Kasumi-1 (cell line): ENCODE results near the gene CGRRF1.
A peak's percentile ranks its signal among the peaks of the same experiment; 100 is the strongest.

Experiments used
- DNase-seq, 2 experiments: peaks; one replicate each; lab custom pipeline; 2025; lab: John Stamatoyannopoulos, UW

Gene CGRRF1

GRCh38 chr14:54489731-54490444 lies 19.8 kb upstream of the CGRRF1 start:
- no peak for DNase-seq

- no peak for DNase-seq
Measured at GRCh38 chr14:54490445-54491175, 19.1 kb upstream of the CGRRF1 start.

GRCh38 chr14:54493293-54493692 lies 16.4 kb upstream of the CGRRF1 start:
- DNase-seq, result no peak

GRCh38 chr14:54497224-54497623 lies 12.5 kb upstream of the CGRRF1 start:
- no peak for DNase-seq

- no peak for DNase-seq
Measured at GRCh38 chr14:54498095-54498531, 11.6 kb upstream of the CGRRF1 start.

- no peak for DNase-seq
Measured at GRCh38 chr14:54498579-54498978, 11.1 kb upstream of the CGRRF1 start.

GRCh38 chr14:54500744-54501143 lies 9.0 kb upstream of the CGRRF1 start:
- peak; percentile 11 to 37 for DNase-seq

GRCh38 chr14:54501480-54501879 lies 8.2 kb upstream of the CGRRF1 start:
- no peak for DNase-seq

GRCh38 chr14:54502602-54503001 lies 7.1 kb upstream of the CGRRF1 start:
- peak; percentile 44 to 58 for DNase-seq

GRCh38 chr14:54503486-54503885 lies 6.2 kb upstream of the CGRRF1 start:
- DNase-seq, result peak; percentile 22 to 30

GRCh38 chr14:54512393-54512792 lies 2.7 kb downstream of the CGRRF1 start:
- no peak for DNase-seq

GRCh38 chr14:54515670-54516069 lies 6.0 kb downstream of the CGRRF1 start:
- no peak for DNase-seq

- DNase-seq, result no peak
Measured at GRCh38 chr14:54516709-54517108, 7.0 kb downstream of the CGRRF1 start.

- no peak for DNase-seq
Measured at GRCh38 chr14:54524410-54524809, 14.7 kb downstream of the CGRRF1 start.

GRCh38 chr14:54528973-54529372 lies 19.3 kb downstream of the CGRRF1 start:
- no peak for DNase-seq

- no peak for DNase-seq
Measured at GRCh38 chr14:54529811-54530210, 20.1 kb downstream of the CGRRF1 start.

- no peak for DNase-seq
Measured at GRCh38 chr14:54532111-54533012, 22.7 kb downstream of the CGRRF1 start.

- no peak for DNase-seq
Measured at GRCh38 chr14:54533100-54533499, 23.4 kb downstream of the CGRRF1 start.

- no peak for DNase-seq
Measured at GRCh38 chr14:54535126-54535525, 25.4 kb downstream of the CGRRF1 start.

GRCh38 chr14:54535646-54536045 lies 25.9 kb downstream of the CGRRF1 start:
- no peak for DNase-seq

GRCh38 chr14:54537651-54538050 lies 27.9 kb downstream of the CGRRF1 start:
- DNase-seq, result no peak

- DNase-seq, result no peak
Measured at GRCh38 chr14:54538055-54538454, 28.3 kb downstream of the CGRRF1 start.
